Body of pancreas (tissue), 4 donors: ENCODE results near the gene MRPL49. TPM values are rescaled to one million over a fixed set of nuclear protein-coding genes. Genes with fewer than 3 reads are reported as not detected.

Experiments
- ATAC-seq: fragments of 150-250 bp; one replicate; pipeline ENCODE4 v1.9.1; 2016
- DNase-seq, 4 donors: peaks; one replicate each; pipeline ENCODE4 v3.0.0-alpha.2; 2019
- H3K27ac ChIP-seq, 4 donors: fragments of 200-600 bp; sonication (generic); 1 replicate in 3 of 4; 2 replicates in 1 of 4; pipeline versions ENCODE4 v1.5.1 to v1.6.1; 2016 to 2019; ENCODE audit warnings: mild to moderate bottlenecking in 1 of 4, mixed read lengths in 1 of 4, moderate library complexity in 1 of 4
- H3K27me3 ChIP-seq, 2 donors: fragments of 200-600 bp; sonication (generic); one replicate each; pipeline ENCODE4 v1.6.0; 2016; ENCODE audit warnings: mild to moderate bottlenecking in 1 of 2
- H3K36me3 ChIP-seq, 2 donors: fragments of 200-600 bp; sonication (generic); replicated peaks in 1 of 2; 2 replicates each; pipeline ENCODE4 v1.5.1; 2016; ENCODE audit warnings: low read depth in 2 of 2; ENCODE audit not compliant: insufficient read depth in 1 of 2
- H3K4me1 ChIP-seq: fragments of 200-600 bp; sonication (generic); one replicate; pipeline ENCODE4 v1.6.0; 2016
- H3K4me3 ChIP-seq, 2 donors: fragments of 200-600 bp; sonication (generic); 1 replicate in 1 of 2; 2 replicates in 1 of 2; pipeline ENCODE4 v1.5.1; 2016 to 2019
- H3K9me3 ChIP-seq, 3 donors: fragments of 200-600 bp; sonication (generic); 1 replicate in 2 of 3; 2 replicates in 1 of 3; pipeline ENCODE4 v1.5.1; 2016
- POLR2A ChIP-seq, 3 donors: fragments of 450-650 bp; IDR thresholded peaks; one replicate each; pipeline ENCODE4 v1.6.1; 2016; ENCODE audit warnings: antibody characterized with exemption in 3 of 3, mild to moderate bottlenecking in 2 of 3
- WGBS, 2 donors: methylation state at CpG; one replicate each; pipeline ENCODE4 v1.1.5; 2017; 5-methylcytosine and 5-hydroxymethylcytosine counted together
- intact Hi-C: fragments of 100-400 bp; cut with DNase I; formaldehyde crosslinking; loops from one replicate; pipeline ENCODE4 v1.15.1; 2023
- total RNA-seq, 2 donors: library from RNA; depleted of rRNA; stranded (reverse); fragments of >200 nt; gene quantifications; one replicate each; pipeline ENCODE4 v1.1.0, GENCODE V29; 2016
- TF ChIP-seq, protein P1 (sequence below), 7 experiments: fragments of 450-650 bp in 4 of 7; fragments of 200-600 bp in 3 of 7; sonication (generic) in 3 of 7; IDR thresholded peaks; one replicate each; pipeline ENCODE4 v1.5.1; 2016 to 2019; ENCODE audit warnings: antibody characterized with exemption in 7 of 7

The MRPL49 gene
- total RNA-seq, 2 donors from 2014 or later = 34.2 to 35.6 TPM

DNA sequence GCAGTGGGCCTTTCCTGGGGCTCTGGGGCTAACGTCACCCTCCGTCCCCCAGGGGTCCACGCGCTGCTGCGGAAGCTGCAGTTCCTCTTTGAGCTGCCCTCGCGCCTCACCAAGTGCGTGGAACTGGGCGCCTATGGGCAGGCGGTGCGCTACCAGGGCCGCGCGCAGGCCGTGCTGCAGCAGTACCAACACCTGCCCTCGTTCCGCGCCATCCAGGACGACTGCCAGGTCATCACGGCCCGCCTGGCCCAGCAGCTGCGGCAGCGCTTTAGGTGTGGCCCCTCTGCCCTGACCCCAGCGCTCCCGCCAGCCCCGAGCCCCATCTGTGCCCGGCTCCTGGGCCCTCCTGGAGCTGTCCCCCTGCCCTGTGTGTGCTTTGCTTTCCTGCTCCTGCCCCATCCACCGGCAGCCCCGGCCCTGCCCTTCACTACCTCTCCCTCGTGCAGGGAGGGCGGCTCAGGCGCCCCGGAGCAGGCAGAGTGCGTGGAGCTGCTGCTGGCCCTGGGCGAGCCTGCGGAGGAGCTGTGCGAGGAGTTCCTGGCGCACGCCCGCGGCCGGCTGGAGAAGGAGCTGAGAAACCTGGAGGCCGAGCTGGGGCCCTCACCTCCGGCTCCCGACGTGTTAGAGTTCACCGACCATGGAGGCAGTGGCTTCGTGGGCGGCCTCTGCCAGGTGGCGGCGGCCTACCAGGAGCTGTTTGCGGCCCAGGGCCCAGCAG lies 14.2 kb upstream of the MRPL49 start:
- no peak for DNase-seq
- no peaks in the 10 kb centered on the region for H3K27me3 ChIP-seq
- intact Hi-C loops = no loop called here
- H3K9me3 ChIP-seq = no peaks in the 10 kb centered on the region
- no peak for TF ChIP-seq POLR2A (IDR thresholded peaks at IDR 0.05)
- TF ChIP-seq, protein P1, sequence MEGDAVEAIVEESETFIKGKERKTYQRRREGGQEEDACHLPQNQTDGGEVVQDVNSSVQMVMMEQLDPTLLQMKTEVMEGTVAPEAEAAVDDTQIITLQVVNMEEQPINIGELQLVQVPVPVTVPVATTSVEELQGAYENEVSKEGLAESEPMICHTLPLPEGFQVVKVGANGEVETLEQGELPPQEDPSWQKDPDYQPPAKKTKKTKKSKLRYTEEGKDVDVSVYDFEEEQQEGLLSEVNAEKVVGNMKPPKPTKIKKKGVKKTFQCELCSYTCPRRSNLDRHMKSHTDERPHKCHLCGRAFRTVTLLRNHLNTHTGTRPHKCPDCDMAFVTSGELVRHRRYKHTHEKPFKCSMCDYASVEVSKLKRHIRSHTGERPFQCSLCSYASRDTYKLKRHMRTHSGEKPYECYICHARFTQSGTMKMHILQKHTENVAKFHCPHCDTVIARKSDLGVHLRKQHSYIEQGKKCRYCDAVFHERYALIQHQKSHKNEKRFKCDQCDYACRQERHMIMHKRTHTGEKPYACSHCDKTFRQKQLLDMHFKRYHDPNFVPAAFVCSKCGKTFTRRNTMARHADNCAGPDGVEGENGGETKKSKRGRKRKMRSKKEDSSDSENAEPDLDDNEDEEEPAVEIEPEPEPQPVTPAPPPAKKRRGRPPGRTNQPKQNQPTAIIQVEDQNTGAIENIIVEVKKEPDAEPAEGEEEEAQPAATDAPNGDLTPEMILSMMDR (IDR thresholded peaks at IDR 0.05) = no peak
- 94 to 97% methylated on average over 31 to 43 of the region's 52 CpGs for WGBS, 2 donors
- H3K36me3 ChIP-seq = peaks cover 0 to 7% of the 10 kb centered on the region in 2 donors
- peaks cover 54% of the 10 kb centered on the region for H3K4me1 ChIP-seq
- H3K27ac ChIP-seq = no peak overlapping the region
- ATAC-seq = no peak
- H3K4me3 ChIP-seq = no peak overlapping the region

DNA sequence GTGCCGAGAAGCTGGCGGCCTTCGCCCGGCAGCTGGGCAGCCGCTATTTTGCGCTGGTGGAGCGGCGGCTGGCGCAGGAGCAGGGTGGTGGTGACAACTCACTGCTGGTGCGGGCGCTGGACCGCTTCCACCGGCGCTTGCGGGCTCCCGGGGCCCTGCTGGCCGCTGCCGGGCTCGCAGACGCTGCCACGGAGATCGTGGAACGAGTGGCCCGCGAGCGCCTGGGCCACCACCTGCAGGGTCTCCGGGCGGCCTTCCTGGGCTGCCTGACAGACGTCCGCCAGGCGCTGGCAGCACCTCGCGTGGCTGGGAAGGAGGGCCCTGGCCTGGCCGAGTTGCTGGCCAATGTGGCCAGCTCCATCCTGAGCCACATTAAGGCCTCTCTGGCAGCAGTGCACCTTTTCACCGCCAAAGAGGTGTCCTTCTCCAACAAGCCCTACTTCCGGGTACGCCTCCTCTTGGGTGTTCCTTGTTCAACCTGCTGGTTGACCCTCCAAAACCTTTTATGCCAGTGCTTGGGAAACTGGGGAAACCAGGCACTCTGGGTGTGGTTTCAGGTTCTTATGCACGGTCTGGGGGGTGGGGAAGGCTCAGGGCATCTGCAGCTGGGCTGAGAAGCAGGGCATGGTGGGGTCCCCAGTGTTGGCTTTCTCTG lies 13.5 kb upstream of the MRPL49 start:
- intact Hi-C loops = no loop called here
- DNase-seq = no peak
- peaks cover 0 to 7% of the 10 kb centered on the region in 2 donors for H3K36me3 ChIP-seq
- H3K27me3 ChIP-seq = no peaks in the 10 kb centered on the region
- H3K4me1 ChIP-seq = peaks cover 54% of the 10 kb centered on the region
- no peaks in the 10 kb centered on the region for H3K9me3 ChIP-seq
- 91 to 94% methylated on average over 9 to 23 of the region's 38 CpGs for WGBS, 2 donors
- no peak overlapping the region for H3K27ac ChIP-seq
- ATAC-seq = no peak
- TF ChIP-seq, protein P1 (IDR thresholded peaks at IDR 0.05) = no peak
- TF ChIP-seq POLR2A (IDR thresholded peaks at IDR 0.05) = no peak
- H3K4me3 ChIP-seq = no peak overlapping the region

DNA sequence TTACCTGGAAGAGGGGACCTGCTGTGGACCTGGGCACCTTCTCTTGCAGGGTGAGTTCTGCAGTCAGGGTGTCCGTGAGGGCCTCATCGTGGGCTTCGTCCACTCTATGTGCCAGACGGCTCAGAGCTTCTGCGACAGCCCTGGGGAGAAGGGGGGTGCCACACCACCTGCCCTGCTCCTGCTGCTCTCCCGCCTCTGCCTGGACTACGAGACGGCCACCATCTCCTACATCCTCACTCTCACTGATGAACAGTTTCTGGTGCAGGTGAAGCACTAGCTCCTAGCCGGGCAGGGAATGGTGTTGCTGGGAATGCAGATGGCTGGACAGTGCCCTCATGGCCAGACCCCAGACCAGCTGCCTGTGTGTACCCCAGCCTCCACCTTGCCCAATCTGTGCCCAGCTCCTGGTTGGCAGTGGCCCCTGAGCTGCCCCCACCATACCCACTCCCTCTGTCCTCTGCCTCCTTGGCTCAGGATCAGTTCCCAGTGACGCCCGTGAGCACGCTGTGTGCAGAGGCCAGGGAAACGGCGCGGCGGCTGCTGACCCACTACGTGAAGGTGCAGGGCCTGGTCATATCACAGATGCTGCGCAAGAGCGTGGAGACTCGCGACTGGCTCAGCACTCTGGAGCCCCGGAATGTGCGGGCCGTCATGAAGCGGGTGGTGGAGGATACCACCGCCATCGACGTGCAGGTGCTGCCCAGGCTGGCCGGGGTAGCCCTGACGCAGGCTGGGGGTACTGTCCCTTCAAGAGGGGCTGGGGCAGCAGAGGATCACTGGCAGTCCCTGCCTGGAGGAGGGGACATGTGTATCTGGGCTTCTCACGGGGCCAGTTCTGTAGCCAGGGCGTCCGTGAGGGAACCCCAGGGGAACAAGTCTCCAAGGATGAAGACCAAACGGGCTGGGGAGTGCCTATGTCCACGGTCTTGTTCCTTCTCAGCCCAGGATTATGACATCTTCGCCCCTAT lies 12.6 kb upstream of the MRPL49 start:
- Histone ChIP-seq H3K36me3 (peaks cover 0 to 7% of the 10 kb centered on the region in 2 donors), H3K9me3 (no peaks in the 10 kb centered on the region), H3K4me1 (peaks cover 54% of the 10 kb centered on the region), H3K27ac (no peak overlapping the region), H3K4me3 (no peak overlapping the region), H3K27me3 (no peaks in the 10 kb centered on the region)
- intact Hi-C loops = no loop called here
- no peak for ATAC-seq
- DNase-seq = peak in 1 of 4 donors; percentile 5
- TF ChIP-seq POLR2A (IDR thresholded peaks at IDR 0.05) = no peak
- TF ChIP-seq, protein P1 (IDR thresholded peaks at IDR 0.05) = no peak
- WGBS, 2 donors = 83 to 84% methylated on average over 20 to 33 of the region's 36 CpGs

DNA sequence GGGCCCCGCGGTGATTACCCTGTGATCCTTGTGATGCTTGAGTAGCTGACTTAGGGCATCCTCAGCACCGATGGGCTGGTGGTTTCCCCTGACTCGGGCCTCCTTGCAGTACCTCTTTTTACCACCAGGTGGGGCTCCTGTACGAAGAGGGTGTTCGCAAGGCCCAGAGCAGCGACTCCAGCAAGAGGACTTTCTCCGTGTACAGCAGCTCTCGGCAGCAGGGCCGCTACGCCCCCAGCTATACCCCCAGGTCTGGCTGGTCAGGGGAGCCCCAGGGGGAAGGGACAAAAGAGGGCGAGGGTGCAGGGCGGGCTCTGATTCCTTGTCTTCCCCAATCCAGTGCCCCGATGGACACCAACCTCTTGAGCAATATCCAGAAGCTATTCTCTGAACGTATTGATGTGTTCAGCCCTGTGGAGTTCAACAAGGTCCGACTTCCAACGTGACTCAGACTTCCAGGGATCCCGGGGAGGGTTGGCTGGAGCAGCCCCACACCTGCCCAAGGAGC lies 11.7 kb upstream of the MRPL49 start:
- H3K4me1 ChIP-seq = peaks cover 54% of the 10 kb centered on the region

More for the DNA sequence above, 11.7 kb upstream of the MRPL49 start:
- TF ChIP-seq, protein P1 (IDR thresholded peaks at IDR 0.05) = peak; percentile 94 to 99 (median 96)
- no peak for TF ChIP-seq POLR2A (IDR thresholded peaks at IDR 0.05)
- Histone ChIP-seq H3K27ac (peak overlapping the region in 3 of 4 donors; percentile 42 to 93 (median 83)), H3K27me3 (no peaks in the 10 kb centered on the region), H3K36me3 (peaks cover 0 to 7% of the 10 kb centered on the region in 2 donors), H3K9me3 (no peaks in the 10 kb centered on the region), H3K4me3 (no peak overlapping the region)
- intact Hi-C loops = no loop called here
- DNase-seq (peak; percentile 88 to 94 (median 90)), ATAC-seq (peak; percentile 37)
- 6 to 8% methylated on average over 17 to 18 of the region's 18 CpGs for WGBS, 2 donors
